Loucy (cell line): ENCODE measurements around the gene GABBR2.

ENCODE experiments used
- H2AFZ ChIP-seq: fragments of 200-600 bp; sonication (generic); 2 replicates; pipeline ENCODE4 v1.6.0; 2016; ENCODE audit warnings: antibody characterized with exemption, mild to moderate bottlenecking, low read length, moderate library complexity
- H3F3A ChIP-seq: fragments of 200-600 bp; 2 replicates; pipeline ENCODE4 v1.6.0; 2016; ENCODE audit warnings: antibody characterized with exemption, low read depth, mild to moderate bottlenecking
- H3K27me3 ChIP-seq: fragments of 200-600 bp; sonication (generic); 2 replicates; pipeline ENCODE4 v1.6.1; 2014; ENCODE audit warnings: low read length, mild to moderate bottlenecking; ENCODE audit not compliant: insufficient read depth, poor library complexity, severe bottlenecking
- H3K36me3 ChIP-seq: fragments of 200-600 bp; sonication (generic); 2 replicates; pipeline ENCODE4 v1.6.1; 2016; ENCODE audit warnings: low read length; ENCODE audit not compliant: insufficient read depth
- H3K4me1 ChIP-seq: fragments of 200-600 bp; sonication (generic); 2 replicates; pipeline ENCODE4 v1.5.1; 2014; ENCODE audit warnings: low read length, mild to moderate bottlenecking; ENCODE audit not compliant: insufficient read depth, poor library complexity, severe bottlenecking
- H3K4me2 ChIP-seq: fragments of 200-600 bp; sonication (generic); 2 replicates; pipeline ENCODE4 v1.6.0; 2014; ENCODE audit warnings: antibody characterized with exemption, low read length, low read depth, mild to moderate bottlenecking; ENCODE audit not compliant: poor library complexity, severe bottlenecking
- H3K4me3 ChIP-seq: fragments of 200-600 bp; sonication (generic); 2 replicates; pipeline ENCODE4 v1.5.1; 2014; ENCODE audit warnings: low read length, mild to moderate bottlenecking, mixed read lengths; ENCODE audit not compliant: poor library complexity, severe bottlenecking
- H3K79me2 ChIP-seq: fragments of 200-600 bp; sonication (generic); 2 replicates; pipeline ENCODE4 v1.6.1; 2014; ENCODE audit warnings: low read length; ENCODE audit not compliant: insufficient read depth
- H3K9ac ChIP-seq: fragments of 200-600 bp; sonication (generic); 2 replicates; pipeline ENCODE4 v1.6.0; 2014; ENCODE audit warnings: mild to moderate bottlenecking, low read depth, low read length, moderate library complexity; ENCODE audit not compliant: poor library complexity, severe bottlenecking
- H3K9me2 ChIP-seq: fragments of 200-600 bp; sonication (generic); replicated peaks from 2 replicates; pipeline ENCODE4 v1.6.1; 2016; ENCODE audit warnings: low read depth, low read length, mixed read lengths
- H3K9me3 ChIP-seq: fragments of 200-600 bp; sonication (generic); 2 replicates; pipeline ENCODE4 v1.6.1; 2014; ENCODE audit warnings: mild to moderate bottlenecking, antibody characterized with exemption, low read length, low read depth; ENCODE audit not compliant: insufficient read depth
- H4K20me1 ChIP-seq: fragments of 200-600 bp; sonication (generic); 2 replicates; pipeline ENCODE4 v1.6.0; 2014; ENCODE audit warnings: antibody characterized with exemption, low read length, mild to moderate bottlenecking; ENCODE audit not compliant: insufficient read depth, poor library complexity, severe bottlenecking
- CTCF ChIP-seq: fragments of 200-600 bp; sonication (generic); conservative IDR thresholded peaks from 2 replicates; pipeline ENCODE4 v1.5.1; 2014; ENCODE audit warnings: mild to moderate bottlenecking, antibody characterized with exemption, low read length
- EZH2phosphoT487 ChIP-seq: fragments of 200-600 bp; IDR thresholded peaks from 2 replicates; pipeline ENCODE4 v1.6.1; 2018; ENCODE audit warnings: antibody characterized with exemption, mild to moderate bottlenecking, moderate library complexity, borderline replicate concordance

GABBR2 gene

GRCh38 chr9:98291820-98292219 is 416.9 kb downstream of the GABBR2 start:
- H3K9me2 ChIP-seq = no peaks in the 10 kb centered on the region
- no peak overlapping the region for H3K4me2 ChIP-seq
- no peaks in the 10 kb centered on the region for H3K4me1 ChIP-seq
- H3K9ac ChIP-seq = no peak overlapping the region
- H3K36me3 ChIP-seq = no peaks in the 10 kb centered on the region
- no peak overlapping the region for H3K4me3 ChIP-seq
- no peaks in the 10 kb centered on the region for H3F3A ChIP-seq
- no peak overlapping the region for H2AFZ ChIP-seq
- H4K20me1 ChIP-seq = no peaks in the 10 kb centered on the region
- TF ChIP-seq EZH2phosphoT487 (no peak), CTCF (no peak)
- H3K27me3 ChIP-seq = no peaks in the 10 kb centered on the region
- H3K9me3 ChIP-seq = no peaks in the 10 kb centered on the region
- no peaks in the 10 kb centered on the region for H3K79me2 ChIP-seq

GRCh38 chr9:98290411-98290810 is 418.3 kb downstream of the GABBR2 start:
- Histone ChIP-seq H3K4me1 (no peaks in the 10 kb centered on the region), H3K9me2 (no peaks in the 10 kb centered on the region), H2AFZ (no peak overlapping the region), H3F3A (no peaks in the 10 kb centered on the region), H3K4me2 (no peak overlapping the region), H3K27me3 (no peaks in the 10 kb centered on the region), H4K20me1 (no peaks in the 10 kb centered on the region), H3K9ac (no peak overlapping the region), H3K4me3 (no peak overlapping the region), H3K79me2 (no peaks in the 10 kb centered on the region), H3K9me3 (no peaks in the 10 kb centered on the region), H3K36me3 (no peaks in the 10 kb centered on the region)
- TF ChIP-seq CTCF = no peak
- TF ChIP-seq EZH2phosphoT487 = no peak

GRCh38 chr9:98289614-98290201 is 419.0 kb downstream of the GABBR2 start:
- no peak overlapping the region for H3K9ac ChIP-seq
- no peaks in the 10 kb centered on the region for H3K27me3 ChIP-seq
- TF ChIP-seq CTCF (no peak), EZH2phosphoT487 (no peak)
- no peaks in the 10 kb centered on the region for H3K9me3 ChIP-seq
- no peaks in the 10 kb centered on the region for H4K20me1 ChIP-seq
- no peaks in the 10 kb centered on the region for H3K36me3 ChIP-seq
- H3K4me1 ChIP-seq = no peaks in the 10 kb centered on the region
- H3F3A ChIP-seq = no peaks in the 10 kb centered on the region
- H2AFZ ChIP-seq = no peak overlapping the region
- H3K9me2 ChIP-seq = no peaks in the 10 kb centered on the region
- H3K4me2 ChIP-seq = no peak overlapping the region
- H3K4me3 ChIP-seq = no peak overlapping the region
- no peaks in the 10 kb centered on the region for H3K79me2 ChIP-seq
